Kidney epithelial cell (primary cell): ENCODE measurements around the gene GTF3A. TPM values are rescaled to one million over a fixed set of nuclear protein-coding genes. Genes with fewer than 3 reads are reported as not detected.

Experiments used
- DNase-seq: peaks from one replicate; pipeline ENCODE4 v3.0.0-alpha.2; 2010; ENCODE audit warnings: low read depth
- H3K27me3 ChIP-seq: 2 replicates; pipeline ENCODE4 v1.6.0; 2011; ENCODE audit warnings: low read length; ENCODE audit not compliant: control insufficient read depth, insufficient read depth
- H3K36me3 ChIP-seq: 2 replicates; pipeline ENCODE4 v1.5.1; 2011; ENCODE audit warnings: low read length; ENCODE audit not compliant: control insufficient read depth, insufficient read depth
- H3K4me3 ChIP-seq: 2 replicates; pipeline ENCODE4 v1.5.1; 2011; ENCODE audit warnings: low read depth, mild to moderate bottlenecking, control low read depth, low read length
- CTCF ChIP-seq: IDR thresholded peaks from 2 replicates; pipeline ENCODE4 v1.5.1; 2011; ENCODE audit warnings: mild to moderate bottlenecking, moderate library complexity, low read length, control low read depth, inconsistent platforms; ENCODE audit not compliant: insufficient read depth, poor library complexity, severe bottlenecking
- total RNA-seq: library from RNA; depleted of rRNA; stranded (reverse); fragments of >200 nt; gene quantifications from 2 replicates; pipeline ENCODE4 v1.2.3, GENCODE V29; 2015

The GTF3A gene
- total RNA-seq, 1 donor from 2014 or later: 177 TPM

DNA sequence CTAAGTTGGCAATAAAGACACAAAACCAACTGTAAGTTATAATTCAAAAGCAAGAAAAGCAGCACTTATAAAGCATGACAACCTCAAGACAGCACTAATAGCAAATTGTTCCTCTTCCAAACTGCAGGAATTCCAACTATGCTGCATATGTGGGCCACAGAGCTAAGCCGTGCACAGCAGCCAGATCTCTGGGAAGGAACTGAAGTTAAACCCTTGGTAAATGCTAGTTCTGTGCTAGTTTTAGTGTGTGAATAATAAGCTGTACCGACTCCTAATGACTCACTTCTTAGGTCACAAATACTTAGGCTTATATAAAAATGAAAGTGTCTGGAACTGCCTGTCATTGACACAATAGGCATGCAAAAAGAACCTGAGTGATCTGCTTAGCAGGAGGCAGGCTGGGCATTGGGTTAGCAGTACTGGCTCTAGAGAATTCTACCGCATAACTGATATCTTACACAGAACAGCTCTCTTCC is 21.2 kb upstream of the GTF3A start:
- H3K27me3 ChIP-seq: no peaks in the 10 kb centered on the region
- no peak for TF ChIP-seq CTCF
- no peak for DNase-seq
- H3K4me3 ChIP-seq: no peak overlapping the region
- no peaks in the 10 kb centered on the region for H3K36me3 ChIP-seq

DNA sequence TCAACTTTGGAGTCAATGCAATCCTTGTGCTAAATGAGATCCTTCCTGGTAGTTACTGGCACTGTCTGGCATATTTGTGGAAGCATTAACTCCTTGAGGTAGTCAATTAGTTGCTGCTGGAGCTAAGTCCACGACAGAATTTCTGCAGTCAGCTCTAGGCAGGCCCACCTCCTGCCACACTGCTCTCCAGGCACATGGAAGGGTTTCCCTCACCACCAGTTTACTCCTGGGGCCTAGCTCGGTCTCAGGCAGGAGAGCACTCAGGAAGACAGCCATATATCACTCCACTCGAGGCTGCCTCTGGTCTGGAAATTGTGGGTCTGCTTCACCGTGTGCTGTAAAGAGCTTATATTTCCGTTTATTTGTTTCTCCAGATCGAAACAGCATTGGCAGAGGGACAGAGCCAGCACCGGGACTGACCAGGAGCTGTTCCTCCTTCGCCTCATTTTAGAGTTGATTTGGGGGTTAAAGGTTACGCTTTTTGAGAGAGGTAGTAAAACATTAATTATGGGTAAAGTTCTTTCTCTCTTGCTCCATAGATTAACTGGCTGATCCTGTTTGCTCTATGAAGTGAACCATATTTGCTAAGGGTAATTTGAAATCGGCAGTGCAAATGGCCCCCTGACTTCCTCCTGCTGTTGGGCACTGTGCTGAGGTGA is 20.6 kb upstream of the GTF3A start:
- DNase-seq: no peak
- no peak overlapping the region for H3K4me3 ChIP-seq
- H3K36me3 ChIP-seq: no peaks in the 10 kb centered on the region
- H3K27me3 ChIP-seq: no peaks in the 10 kb centered on the region
- no peak for TF ChIP-seq CTCF

DNA sequence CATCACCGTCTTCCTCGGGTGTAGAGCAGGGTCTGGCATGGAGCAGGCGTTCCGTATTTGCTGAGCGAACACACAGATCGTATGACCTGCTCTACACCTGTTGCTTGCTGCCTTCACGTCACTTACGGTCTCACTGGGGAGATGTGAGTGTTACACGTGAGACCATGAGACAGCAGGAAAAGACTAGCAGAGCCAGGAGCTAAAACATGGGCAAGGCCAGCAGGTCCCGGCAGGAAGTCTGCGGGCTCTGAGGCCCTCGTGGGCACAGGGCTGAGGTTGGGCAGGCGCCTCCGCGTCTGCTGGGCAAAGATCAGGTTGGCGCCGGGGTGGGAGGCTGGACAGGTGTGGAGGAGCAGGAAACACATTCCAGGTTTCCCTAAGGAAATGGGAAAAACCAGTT is 19.7 kb upstream of the GTF3A start:
- DNase-seq: no peak
- no peak overlapping the region for H3K4me3 ChIP-seq
- no peaks in the 10 kb centered on the region for H3K36me3 ChIP-seq
- H3K27me3 ChIP-seq: no peaks in the 10 kb centered on the region
- TF ChIP-seq CTCF: no peak

DNA sequence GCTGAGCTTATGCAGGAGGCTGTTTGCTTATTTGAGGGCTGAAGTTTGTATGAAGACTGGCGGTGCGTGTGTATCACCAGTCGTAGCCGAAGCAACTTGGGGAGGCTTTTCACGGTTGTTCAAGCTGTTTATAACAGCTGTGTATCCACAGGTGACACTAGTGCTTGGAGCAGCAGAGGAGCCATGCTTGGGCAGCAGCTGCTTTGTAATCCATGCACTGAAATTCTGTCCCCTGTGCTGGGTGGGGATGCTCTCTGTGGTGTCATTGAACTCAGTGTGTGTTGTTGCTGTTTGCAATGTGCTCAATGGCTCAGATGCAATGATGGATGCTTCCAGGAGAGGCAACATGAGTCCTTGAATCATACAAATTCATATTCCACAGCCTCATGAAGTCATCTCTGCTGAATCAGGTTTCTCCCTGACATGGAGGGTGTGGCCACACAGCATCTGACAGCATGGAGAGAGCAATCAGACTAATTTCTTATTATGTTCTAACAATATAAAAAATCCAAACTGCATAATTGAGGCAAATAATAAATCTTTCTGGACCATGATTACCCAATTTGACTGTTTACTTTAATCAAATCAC is 18.8 kb upstream of the GTF3A start:
- Histone ChIP-seq H3K4me3 (no peak overlapping the region), H3K36me3 (no peaks in the 10 kb centered on the region), H3K27me3 (no peaks in the 10 kb centered on the region)
- DNase-seq: no peak
- TF ChIP-seq CTCF: no peak

DNA sequence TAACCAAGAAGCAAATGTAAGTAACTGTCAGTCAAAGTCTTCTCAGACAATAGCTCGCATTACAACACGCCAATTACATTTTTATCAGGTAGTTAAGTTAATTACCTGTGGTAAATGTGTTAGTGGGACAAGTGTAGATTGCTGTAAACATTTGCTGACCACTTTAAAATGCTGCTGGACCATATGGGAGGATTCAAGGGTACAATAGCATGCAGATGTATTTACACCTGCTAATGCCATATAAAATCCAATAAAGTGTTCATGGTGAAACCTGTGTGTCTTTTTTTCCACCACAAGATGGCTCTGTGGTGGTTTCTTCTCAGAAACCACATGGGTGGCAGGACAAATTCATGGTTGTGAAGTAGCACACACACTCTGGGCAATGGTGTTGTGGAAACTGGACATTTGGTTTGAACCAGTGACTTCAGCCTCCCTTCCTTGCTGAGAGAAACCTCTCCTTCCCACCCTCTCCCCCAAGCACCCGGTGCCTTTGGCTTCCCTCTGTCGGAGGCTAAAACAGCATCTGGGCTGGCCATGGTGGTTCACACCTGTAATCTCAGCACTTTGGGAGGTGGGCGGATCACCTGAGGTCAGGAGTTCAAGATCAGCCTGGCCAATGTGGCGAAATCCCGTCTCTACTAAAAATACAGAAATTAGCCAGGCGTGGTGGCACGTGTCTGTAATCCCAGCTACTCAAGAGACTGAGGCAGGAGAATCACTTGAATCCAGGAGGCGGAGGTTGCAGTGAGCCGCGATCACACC is 18.1 kb upstream of the GTF3A start:
- peak; percentile 65 for TF ChIP-seq CTCF
- H3K4me3 ChIP-seq: no peak overlapping the region
- no peaks in the 10 kb centered on the region for H3K27me3 ChIP-seq
- no peak for DNase-seq
- no peaks in the 10 kb centered on the region for H3K36me3 ChIP-seq
